ENCODE data around the gene PER1.

- TF ChIP-seq CEBPB (IDR thresholded peaks at IDR 0.05; ENCODE audit: borderline replicate concordance, low read depth, low read length) (no peak), ZNF264 (CRISPR knock-in tag; IDR thresholded peaks at IDR 0.05) (no peak), CTCF (CRISPR knock-in tag; IDR thresholded peaks at IDR 0.05) (no peak)
Measured at GRCh38 chr17:8141045-8141444, 11.2 kb downstream of the PER1 start.

All from HepG2 (cell line).